K562 (cell line): ENCODE data around the gene PCDH9. TPM values are rescaled to one million over a fixed set of nuclear protein-coding genes. Genes with fewer than 3 reads are reported as not detected.

Experiments used
- ATAC-seq: fragments of 200-7000 bp; cut with Tn5 transposase; 3 replicates; pipeline ENCODE4 v1.9.1; 2020; ENCODE audit warnings: moderate library complexity
- BruUV-seq: library from RNA; stranded (reverse); fragments of 400-500 nt; replicated peaks from 2 replicates; lab custom pipeline; 2021; lab: Mats Ljungman, UMichigan
- CTCF ChIA-PET: fragments of 300-600 bp; formaldehyde crosslinking; extraction: SDS; loops from one replicate; lab custom pipeline; 2021; ENCODE audit warnings: low intra/inter-chr PET ratio; lab: Yijun Ruan, JAX
- POLR2A ChIA-PET: fragments of 300-600, 350-650 bp; sonication (Branson Sonifier 250); formaldehyde crosslinking; extraction: SDS; loops from one replicate; lab custom pipeline; 2021; ENCODE audit warnings: antibody characterized with exemption, inconsistent platforms; lab: Yijun Ruan, JAX
- DNase-seq, 4 experiments: peaks; one replicate each; pipeline versions ENCODE4 v3.0.0 to v3.0.0-alpha.2; 2011 to 2018; ENCODE audit warnings: low spot score in 3 of 4, mixed read lengths in 3 of 4; ENCODE audit errors: extremely low read depth in 1 of 4
- FAIRE-seq: peaks from 2 replicates; lab custom pipeline; 2011; peaks lifted over from hg19 to GRCh38; lab: Jason Lieb, UNC
- H2AFZ ChIP-seq: 2 replicates; pipeline ENCODE4 v1.6.0; 2011; ENCODE audit warnings: low read depth, low read length, control low read depth, inconsistent platforms
- H3K27ac ChIP-seq: fragments of 200-600 bp; 3 replicates; pipeline ENCODE4 v1.8.0; 2011; ENCODE audit warnings: low read depth, mild to moderate bottlenecking, control low read depth, inconsistent platforms, low read length, moderate library complexity, mixed read lengths; ENCODE audit errors: extremely low read depth
- H3K27me3 ChIP-seq, 2 experiments: fragments of 300-600 bp in 1 of 2; 2 replicates in 1 of 2; 3 replicates in 1 of 2; pipeline versions ENCODE4 v1.6.0 to v1.8.0; 2011; ENCODE audit warnings: inconsistent platforms in 2 of 2, low read length in 2 of 2, mild to moderate bottlenecking in 1 of 2, mixed read lengths in 1 of 2, moderate library complexity in 1 of 2; ENCODE audit not compliant: control insufficient read depth in 2 of 2, insufficient read depth in 2 of 2
- H3K36me3 ChIP-seq: fragments of 300-600 bp; 3 replicates; pipeline ENCODE4 v1.8.0; 2011; ENCODE audit warnings: mild to moderate bottlenecking, low read length, inconsistent platforms; ENCODE audit not compliant: control insufficient read depth, insufficient read depth
- H3K4me1 ChIP-seq, 2 experiments: fragments of 200-600 bp in 1 of 2; replicated peaks in 1 of 2; 2 replicates in 1 of 2; 3 replicates in 1 of 2; pipeline versions ENCODE4 v1.5.1 to v1.8.0; 2011; ENCODE audit warnings: inconsistent platforms in 2 of 2, low read length in 2 of 2, mild to moderate bottlenecking in 1 of 2, mixed read lengths in 1 of 2, moderate library complexity in 1 of 2; ENCODE audit not compliant: control insufficient read depth in 2 of 2, insufficient read depth in 2 of 2
- H3K4me2 ChIP-seq: 2 replicates; pipeline ENCODE4 v1.6.1; 2011; ENCODE audit warnings: low read length, control low read depth, inconsistent platforms, mixed read lengths; ENCODE audit not compliant: insufficient read depth
- H3K4me3 ChIP-seq: fragments of 200-600 bp; sonication (generic), shearing (Covaris generic); 2 replicates; pipeline ENCODE4 v1.5.1; 2016; ENCODE audit warnings: control low read depth, inconsistent platforms
- H3K79me2 ChIP-seq: fragments of 200-600 bp; 3 replicates; pipeline ENCODE4 v1.8.0; 2011; ENCODE audit warnings: low read length, inconsistent platforms; ENCODE audit not compliant: control insufficient read depth, insufficient read depth
- H3K9ac ChIP-seq, 2 experiments: 2 replicates each; pipeline versions ENCODE4 v1.6.0 to v1.6.1; 2011; ENCODE audit warnings: low read depth in 2 of 2, low read length in 2 of 2, control low read depth in 1 of 2, inconsistent platforms in 1 of 2, mild to moderate bottlenecking in 1 of 2, mixed read lengths in 1 of 2; ENCODE audit not compliant: insufficient read depth in 1 of 2
- H3K9me1 ChIP-seq: one replicate; pipeline ENCODE4 v1.6.0; 2011; ENCODE audit warnings: inconsistent platforms, mild to moderate bottlenecking, low read length, moderate library complexity; ENCODE audit not compliant: control insufficient read depth, insufficient read depth
- H3K9me3 ChIP-seq: replicated peaks from 2 replicates; pipeline ENCODE4 v1.5.1; 2011; ENCODE audit warnings: low read depth, low read length, inconsistent platforms; ENCODE audit not compliant: control insufficient read depth, insufficient read depth
- H4K20me1 ChIP-seq: replicated peaks from 2 replicates; pipeline ENCODE4 v1.6.1; 2011; ENCODE audit warnings: low read length, inconsistent platforms, mixed read lengths; ENCODE audit not compliant: control insufficient read depth, insufficient read depth
- ARID2 ChIP-seq: fragments of 450-650 bp; IDR thresholded peaks from 2 replicates; pipeline ENCODE4 v1.6.1; 2017; ENCODE audit warnings: antibody characterized with exemption, mild to moderate bottlenecking
- BRCA1 ChIP-seq, 2 experiments: fragments of 450-650 bp in 1 of 2; sonication (generic) in 1 of 2; formaldehyde crosslinking in 1 of 2; IDR thresholded peaks; 2 replicates each; pipeline versions ENCODE4 v1.5.0 to v1.6.1; 2017 to 2020; ENCODE audit warnings: mild to moderate bottlenecking in 1 of 2, missing genetic modification reagents in 1 of 2
- CREBBP ChIP-seq: IDR thresholded peaks from one replicate; pipeline ENCODE4 v1.6.1; 2012; ENCODE audit warnings: low read depth, mild to moderate bottlenecking, control low read depth, inconsistent platforms, low read length
- CTBP1 ChIP-seq: fragments of 450-650 bp; IDR thresholded peaks from 2 replicates; pipeline ENCODE4 v1.6.1; 2016; ENCODE audit warnings: borderline replicate concordance
- DMBX1 ChIP-seq: fragments of 250-450 bp; sonication (Bioruptor Pico); IDR thresholded peaks from 2 replicates; pipeline ENCODE4 v1.8.0; 2022; ENCODE audit warnings: inconsistent platforms, mild to moderate bottlenecking, moderate library complexity, borderline replicate concordance
- ELF1 ChIP-seq: fragments of 200-800 bp; sonication (Bioruptor generic); IDR thresholded peaks from 2 replicates; pipeline ENCODE4 v1.6.1; 2016; ENCODE audit warnings: missing genetic modification characterization, missing compliant biosample characterization
- IRF2 ChIP-seq: sonication (generic); formaldehyde crosslinking; IDR thresholded peaks from 2 replicates; pipeline ENCODE4 v1.8.1; 2022; ENCODE audit warnings: mild to moderate bottlenecking, missing genetic modification reagents
- PCBP2 ChIP-seq: fragments of 200-400 bp; formaldehyde crosslinking; IDR thresholded peaks from 2 replicates; pipeline ENCODE4 v1.6.1; 2018; ENCODE audit warnings: low read length, low read depth, mild to moderate bottlenecking, moderate library complexity; ENCODE audit not compliant: poor library complexity, severe bottlenecking
- RBM25 ChIP-seq: fragments of 200-400 bp; formaldehyde crosslinking; IDR thresholded peaks from 2 replicates; pipeline ENCODE4 v1.6.1; 2018; ENCODE audit warnings: low read length, low read depth, moderate library complexity; ENCODE audit not compliant: severe bottlenecking
- RUNX1 ChIP-seq: sonication (generic); IDR thresholded peaks from 2 replicates; pipeline ENCODE4 v1.6.1; 2016; ENCODE audit warnings: antibody characterized with exemption, low read depth
- SIN3A ChIP-seq, 2 experiments: fragments of 150-350 bp in 1 of 2; IDR thresholded peaks; 2 replicates each; pipeline ENCODE4 v1.6.1; 2011 to 2016; ENCODE audit warnings: borderline replicate concordance in 2 of 2, low read depth in 2 of 2, low read length in 2 of 2, mild to moderate bottlenecking in 2 of 2, moderate library complexity in 2 of 2; ENCODE audit not compliant: control insufficient read depth in 1 of 2
- ZNF79 ChIP-seq: fragments of 250-450 bp; sonication (Bioruptor Pico); IDR thresholded peaks from 2 replicates; pipeline ENCODE4 v1.4.0; 2020; ENCODE audit warnings: low read depth, mild to moderate bottlenecking, moderate library complexity
- WGBS: fragments of 100-300 bp; shearing (Covaris generic); methylation state at CpG from one replicate; pipeline ENCODE4 v1.1.6; 2016; ENCODE audit warnings: low coverage, mixed read lengths; ENCODE audit not compliant: insufficient coverage; ENCODE audit errors: missing lambda C conversion rate; 5-methylcytosine and 5-hydroxymethylcytosine counted together
- in situ Hi-C: fragments of 300-500 bp; cut with MboI; formaldehyde crosslinking; loops from 4 replicates; pipeline ENCODE4 v1.15.0; 2018; ENCODE audit warnings: inconsistent platforms, mixed read lengths
- intact Hi-C: fragments of 100-400 bp; cut with micrococcal nuclease; formaldehyde crosslinking; loops from 2 replicates; pipeline ENCODE4 v1.14.2; 2022
- polyA plus RNA-seq, 8 experiments: library from polyadenylated mRNA; depleted of rRNA in 4 of 8; stranded (reverse) in 5 of 8; unstranded in 3 of 8; fragments of >200 nt; fragmentation: Nextera tagmentation in 2 of 8; fragmentation: Illumina TruSeq in 1 of 8; extraction: Ambion mirVana in 2 of 8; extraction: Trizol in 1 of 8; gene quantifications; 2 replicates each; pipeline versions ENCODE4 v1.2.1 to v1.2.3, GENCODE V29; 2011 to 2014; ENCODE audit warnings: inconsistent platforms in 1 of 8, missing spikeins in 1 of 8
- total RNA-seq, 7 experiments: library from RNA; depleted of rRNA in 6 of 7; stranded (reverse); fragments of >200 nt in 6 of 7; fragmentation: Illumina TruSeq in 2 of 7; extraction: Trizol in 2 of 7; gene quantifications; 2 replicates each; pipeline versions ENCODE4 v1.2.1 to v1.2.3, GENCODE V29; 2011 to 2021; ENCODE audit warnings: low replicate concordance in 1 of 7
- TF ChIP-seq, protein P1 (sequence below): sonication (generic); formaldehyde crosslinking; IDR thresholded peaks from 2 replicates; pipeline ENCODE4 v1.8.1; 2023; ENCODE audit warnings: mild to moderate bottlenecking, missing genetic modification reagents
- TF ChIP-seq, protein P2 (sequence below): fragments of 250-450 bp; sonication (Bioruptor Pico); IDR thresholded peaks from 2 replicates; pipeline ENCODE4 v1.8.0; 2022; ENCODE audit warnings: moderate library complexity, mild to moderate bottlenecking, inconsistent platforms
- TF ChIP-seq, protein P3 (sequence below): fragments of 450-650 bp; IDR thresholded peaks from 2 replicates; pipeline ENCODE4 v1.6.1; 2018; ENCODE audit not compliant: partially characterized antibody
- TF ChIP-seq, protein P4 (sequence below): fragments of 450-650 bp; formaldehyde crosslinking; IDR thresholded peaks from 2 replicates; pipeline ENCODE4 v1.4.0; 2020; ENCODE audit warnings: mild to moderate bottlenecking, moderate library complexity

Gene PCDH9
- total and polyA plus RNA-seq, 9 of the 15 experiments (the other 6 are each of a cell fraction or from before 2014, with no cell fraction given) = 1.1 to 6.7 (median 4.9) TPM

DNA sequence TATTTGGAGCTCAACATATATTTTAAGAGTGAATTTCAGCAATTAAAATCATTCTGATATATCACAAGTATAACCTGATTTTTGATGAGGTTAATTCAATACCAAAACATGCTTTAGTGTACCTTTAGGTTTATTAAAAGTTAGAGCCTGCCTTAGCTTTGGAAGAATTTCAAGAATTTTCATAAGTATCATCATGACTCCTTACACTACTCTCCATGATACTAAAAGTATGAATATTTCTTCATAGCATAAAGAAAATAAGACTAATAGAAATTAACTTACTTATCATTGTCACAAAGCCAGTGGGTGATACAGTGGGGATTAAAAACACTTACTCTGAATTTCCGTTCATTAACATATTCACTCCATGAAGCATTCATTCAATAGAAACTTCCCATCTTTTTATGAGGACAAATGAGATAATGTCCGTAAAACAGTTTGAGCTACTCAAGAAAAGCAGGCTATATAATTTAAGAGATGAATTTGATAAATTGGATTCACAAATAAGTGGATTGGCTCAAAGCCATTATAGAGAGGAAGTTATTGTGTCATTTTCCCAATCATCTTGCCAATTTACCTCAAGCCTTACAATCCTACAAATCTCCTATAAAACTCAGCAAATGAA, 214.0 kb downstream of the PCDH9 start:
- FAIRE-seq = no peak
- BruUV-seq = no TSS peak
- ChIA-PET CTCF (no interaction called here), POLR2A (no interaction called here)
- Histone ChIP-seq H3K9ac (no peak overlapping the region), H3K79me2 (no peaks in the 10 kb centered on the region), H4K20me1 (no peaks in the 10 kb centered on the region), H3K27me3 (no peaks in the 10 kb centered on the region), H3K9me3 (no peaks in the 10 kb centered on the region), H3K27ac (no peak overlapping the region), H3K4me2 (no peak overlapping the region), H2AFZ (no peak overlapping the region), H3K4me1 (no peaks in the 10 kb centered on the region), H3K4me3 (no peak overlapping the region), H3K36me3 (no peaks in the 10 kb centered on the region), H3K9me1 (no peaks in the 10 kb centered on the region)
- 86% methylated on average over 2 of the region's 2 CpGs for WGBS
- intact Hi-C loops (no loop called here), in situ Hi-C loops (no loop called here)
- DNase-seq = no peak
- ATAC-seq = no peak
- TF ChIP-seq DMBX1 = no peak
- TF ChIP-seq BRCA1 (IDR thresholded peaks at IDR 0.05) = no peak
- TF ChIP-seq BRCA1 (CRISPR knock-in tag; IDR thresholded peaks at IDR 0.05) = no peak
- TF ChIP-seq RUNX1 = no peak
- no peak for TF ChIP-seq ZNF79 (CRISPR knock-in tag)
- TF ChIP-seq, protein P1, sequence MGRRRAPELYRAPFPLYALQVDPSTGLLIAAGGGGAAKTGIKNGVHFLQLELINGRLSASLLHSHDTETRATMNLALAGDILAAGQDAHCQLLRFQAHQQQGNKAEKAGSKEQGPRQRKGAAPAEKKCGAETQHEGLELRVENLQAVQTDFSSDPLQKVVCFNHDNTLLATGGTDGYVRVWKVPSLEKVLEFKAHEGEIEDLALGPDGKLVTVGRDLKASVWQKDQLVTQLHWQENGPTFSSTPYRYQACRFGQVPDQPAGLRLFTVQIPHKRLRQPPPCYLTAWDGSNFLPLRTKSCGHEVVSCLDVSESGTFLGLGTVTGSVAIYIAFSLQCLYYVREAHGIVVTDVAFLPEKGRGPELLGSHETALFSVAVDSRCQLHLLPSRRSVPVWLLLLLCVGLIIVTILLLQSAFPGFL = no peak
- TF ChIP-seq, protein P2, sequence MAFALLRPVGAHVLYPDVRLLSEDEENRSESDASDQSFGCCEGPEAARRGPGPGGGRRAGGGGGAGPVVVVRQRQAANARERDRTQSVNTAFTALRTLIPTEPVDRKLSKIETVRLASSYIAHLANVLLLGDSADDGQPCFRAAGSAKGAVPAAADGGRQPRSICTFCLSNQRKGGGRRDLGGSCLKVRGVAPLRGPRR (CRISPR knock-in tag) = no peak
- TF ChIP-seq RBM25 = no peak
- no peak for TF ChIP-seq CTBP1
- TF ChIP-seq SIN3A (IDR thresholded peaks at IDR 0.05; ENCODE audit: borderline replicate concordance in 2 of 2, control insufficient read depth in 1 of 2, low read depth in 2 of 2, low read length in 2 of 2) = no peak
- TF ChIP-seq, protein P3, sequence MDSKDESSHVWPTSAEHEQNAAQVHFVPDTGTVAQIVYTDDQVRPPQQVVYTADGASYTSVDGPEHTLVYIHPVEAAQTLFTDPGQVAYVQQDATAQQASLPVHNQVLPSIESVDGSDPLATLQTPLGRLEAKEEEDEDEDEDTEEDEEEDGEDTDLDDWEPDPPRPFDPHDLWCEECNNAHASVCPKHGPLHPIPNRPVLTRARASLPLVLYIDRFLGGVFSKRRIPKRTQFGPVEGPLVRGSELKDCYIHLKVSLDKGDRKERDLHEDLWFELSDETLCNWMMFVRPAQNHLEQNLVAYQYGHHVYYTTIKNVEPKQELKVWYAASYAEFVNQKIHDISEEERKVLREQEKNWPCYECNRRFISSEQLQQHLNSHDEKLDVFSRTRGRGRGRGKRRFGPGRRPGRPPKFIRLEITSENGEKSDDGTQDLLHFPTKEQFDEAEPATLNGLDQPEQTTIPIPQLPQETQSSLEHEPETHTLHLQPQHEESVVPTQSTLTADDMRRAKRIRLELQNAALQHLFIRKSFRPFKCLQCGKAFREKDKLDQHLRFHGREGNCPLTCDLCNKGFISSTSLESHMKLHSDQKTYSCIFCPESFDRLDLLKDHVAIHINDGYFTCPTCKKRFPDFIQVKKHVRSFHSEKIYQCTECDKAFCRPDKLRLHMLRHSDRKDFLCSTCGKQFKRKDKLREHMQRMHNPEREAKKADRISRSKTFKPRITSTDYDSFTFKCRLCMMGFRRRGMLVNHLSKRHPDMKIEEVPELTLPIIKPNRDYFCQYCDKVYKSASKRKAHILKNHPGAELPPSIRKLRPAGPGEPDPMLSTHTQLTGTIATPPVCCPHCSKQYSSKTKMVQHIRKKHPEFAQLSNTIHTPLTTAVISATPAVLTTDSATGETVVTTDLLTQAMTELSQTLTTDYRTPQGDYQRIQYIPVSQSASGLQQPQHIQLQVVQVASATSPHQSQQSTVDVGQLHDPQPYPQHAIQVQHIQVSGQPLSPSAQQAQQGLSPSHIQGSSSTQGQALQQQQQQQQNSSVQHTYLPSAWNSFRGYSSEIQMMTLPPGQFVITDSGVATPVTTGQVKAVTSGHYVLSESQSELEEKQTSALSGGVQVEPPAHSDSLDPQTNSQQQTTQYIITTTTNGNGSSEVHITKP = no peak
- no peak for TF ChIP-seq CREBBP
- TF ChIP-seq ARID2 = no peak
- TF ChIP-seq, protein P4, sequence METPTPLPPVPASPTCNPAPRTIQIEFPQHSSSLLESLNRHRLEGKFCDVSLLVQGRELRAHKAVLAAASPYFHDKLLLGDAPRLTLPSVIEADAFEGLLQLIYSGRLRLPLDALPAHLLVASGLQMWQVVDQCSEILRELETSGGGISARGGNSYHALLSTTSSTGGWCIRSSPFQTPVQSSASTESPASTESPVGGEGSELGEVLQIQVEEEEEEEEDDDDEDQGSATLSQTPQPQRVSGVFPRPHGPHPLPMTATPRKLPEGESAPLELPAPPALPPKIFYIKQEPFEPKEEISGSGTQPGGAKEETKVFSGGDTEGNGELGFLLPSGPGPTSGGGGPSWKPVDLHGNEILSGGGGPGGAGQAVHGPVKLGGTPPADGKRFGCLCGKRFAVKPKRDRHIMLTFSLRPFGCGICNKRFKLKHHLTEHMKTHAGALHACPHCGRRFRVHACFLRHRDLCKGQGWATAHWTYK (CRISPR knock-in tag) = no peak
- TF ChIP-seq PCBP2 = no peak
- TF ChIP-seq ELF1 (tag) = no peak
- no peak for TF ChIP-seq IRF2 (CRISPR knock-in tag)
